GM12874 (cell line): ENCODE data around the gene CCDC177.

ENCODE experiments used
- TF ChIP-seq, protein P1 (sequence below): IDR thresholded peaks from 2 replicates; pipeline ENCODE4 v1.5.1; 2011; ENCODE audit warnings: low read depth, mild to moderate bottlenecking, control low read depth, low read length, moderate library complexity; ENCODE audit not compliant: insufficient read depth

CCDC177 gene

DNA sequence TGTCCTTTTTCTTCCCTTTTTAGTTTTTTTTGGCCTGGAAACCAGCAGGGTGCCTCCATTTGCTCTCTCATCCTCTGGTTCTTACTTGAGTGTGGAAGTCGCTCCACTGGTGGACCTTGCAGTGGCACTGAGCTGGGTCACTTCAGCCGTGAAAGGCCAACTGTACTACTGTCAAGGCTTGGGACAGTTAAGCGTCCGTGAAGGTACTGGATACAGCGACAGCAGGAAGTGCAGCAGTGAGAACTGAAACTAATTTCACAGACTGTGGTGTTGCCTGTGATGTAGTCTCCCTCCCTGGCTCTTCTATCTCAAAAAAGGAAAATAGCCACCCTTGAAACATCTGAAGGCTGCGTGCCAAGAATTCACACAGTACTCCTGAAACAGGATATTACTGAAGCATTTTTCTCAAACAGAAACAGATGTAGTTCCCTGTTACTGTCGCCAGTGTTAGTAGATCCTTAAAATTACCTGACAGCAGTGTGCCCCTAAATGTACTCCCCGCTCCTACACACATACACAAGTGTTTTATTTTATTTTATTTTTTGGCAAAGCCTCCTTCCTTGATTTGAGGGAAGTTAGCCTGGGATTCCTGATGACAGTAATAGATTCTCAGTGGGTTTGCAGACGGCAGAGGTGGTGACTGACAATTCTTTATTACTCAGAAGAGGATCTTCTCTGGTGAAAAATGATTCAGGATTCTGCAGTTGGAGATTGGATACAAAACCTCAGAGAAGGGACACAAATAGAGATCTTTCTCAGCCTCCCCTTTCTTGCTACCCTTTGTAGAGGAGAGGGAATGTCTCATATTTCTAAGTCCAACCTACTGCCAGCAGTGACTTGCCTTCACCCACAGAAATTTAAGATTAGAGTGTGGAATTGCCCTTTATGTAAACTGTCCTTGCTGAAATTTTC lies 41.1 kb upstream of the CCDC177 start:
- TF ChIP-seq, protein P1, sequence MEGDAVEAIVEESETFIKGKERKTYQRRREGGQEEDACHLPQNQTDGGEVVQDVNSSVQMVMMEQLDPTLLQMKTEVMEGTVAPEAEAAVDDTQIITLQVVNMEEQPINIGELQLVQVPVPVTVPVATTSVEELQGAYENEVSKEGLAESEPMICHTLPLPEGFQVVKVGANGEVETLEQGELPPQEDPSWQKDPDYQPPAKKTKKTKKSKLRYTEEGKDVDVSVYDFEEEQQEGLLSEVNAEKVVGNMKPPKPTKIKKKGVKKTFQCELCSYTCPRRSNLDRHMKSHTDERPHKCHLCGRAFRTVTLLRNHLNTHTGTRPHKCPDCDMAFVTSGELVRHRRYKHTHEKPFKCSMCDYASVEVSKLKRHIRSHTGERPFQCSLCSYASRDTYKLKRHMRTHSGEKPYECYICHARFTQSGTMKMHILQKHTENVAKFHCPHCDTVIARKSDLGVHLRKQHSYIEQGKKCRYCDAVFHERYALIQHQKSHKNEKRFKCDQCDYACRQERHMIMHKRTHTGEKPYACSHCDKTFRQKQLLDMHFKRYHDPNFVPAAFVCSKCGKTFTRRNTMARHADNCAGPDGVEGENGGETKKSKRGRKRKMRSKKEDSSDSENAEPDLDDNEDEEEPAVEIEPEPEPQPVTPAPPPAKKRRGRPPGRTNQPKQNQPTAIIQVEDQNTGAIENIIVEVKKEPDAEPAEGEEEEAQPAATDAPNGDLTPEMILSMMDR, result no peak

DNA sequence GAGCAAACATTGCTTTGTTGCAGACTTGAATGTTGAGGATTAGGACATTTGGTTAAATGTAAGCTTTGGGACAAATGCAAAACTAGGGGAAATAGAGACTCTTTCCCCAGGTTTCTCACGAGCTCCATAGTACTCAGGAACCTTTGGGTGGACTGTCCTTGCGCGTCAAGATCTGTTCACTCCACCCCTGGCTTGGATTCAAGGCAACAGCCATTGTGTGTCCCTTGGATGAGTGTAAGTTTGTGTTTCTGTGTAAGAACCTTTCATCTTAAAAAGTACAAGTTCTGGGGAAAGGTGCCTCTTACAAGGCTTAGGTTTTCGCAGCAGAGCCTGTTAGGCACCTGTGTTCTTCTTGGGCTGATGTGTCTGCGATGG lies 40.4 kb upstream of the CCDC177 start:
- TF ChIP-seq, protein P1, result no peak

DNA sequence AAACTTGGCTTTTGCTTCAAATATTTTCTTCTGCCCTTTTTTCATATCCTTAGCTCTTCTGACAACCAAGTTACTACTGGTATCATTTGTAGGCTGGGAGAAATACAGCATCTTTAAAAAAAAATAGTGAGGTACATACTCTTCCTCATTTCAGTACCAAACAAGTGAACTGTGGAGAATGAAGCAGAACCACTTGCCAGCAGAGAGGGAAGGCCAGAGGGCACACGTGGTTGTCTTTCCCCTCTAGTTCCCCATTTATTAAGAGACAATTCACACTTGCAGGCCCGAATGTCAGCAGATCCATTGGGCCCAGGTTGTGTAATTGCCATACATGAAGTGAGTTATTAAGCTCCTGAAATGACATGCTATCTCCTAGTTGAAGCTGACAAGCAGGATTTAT lies 39.9 kb upstream of the CCDC177 start:
- TF ChIP-seq, protein P1, result no peak

DNA sequence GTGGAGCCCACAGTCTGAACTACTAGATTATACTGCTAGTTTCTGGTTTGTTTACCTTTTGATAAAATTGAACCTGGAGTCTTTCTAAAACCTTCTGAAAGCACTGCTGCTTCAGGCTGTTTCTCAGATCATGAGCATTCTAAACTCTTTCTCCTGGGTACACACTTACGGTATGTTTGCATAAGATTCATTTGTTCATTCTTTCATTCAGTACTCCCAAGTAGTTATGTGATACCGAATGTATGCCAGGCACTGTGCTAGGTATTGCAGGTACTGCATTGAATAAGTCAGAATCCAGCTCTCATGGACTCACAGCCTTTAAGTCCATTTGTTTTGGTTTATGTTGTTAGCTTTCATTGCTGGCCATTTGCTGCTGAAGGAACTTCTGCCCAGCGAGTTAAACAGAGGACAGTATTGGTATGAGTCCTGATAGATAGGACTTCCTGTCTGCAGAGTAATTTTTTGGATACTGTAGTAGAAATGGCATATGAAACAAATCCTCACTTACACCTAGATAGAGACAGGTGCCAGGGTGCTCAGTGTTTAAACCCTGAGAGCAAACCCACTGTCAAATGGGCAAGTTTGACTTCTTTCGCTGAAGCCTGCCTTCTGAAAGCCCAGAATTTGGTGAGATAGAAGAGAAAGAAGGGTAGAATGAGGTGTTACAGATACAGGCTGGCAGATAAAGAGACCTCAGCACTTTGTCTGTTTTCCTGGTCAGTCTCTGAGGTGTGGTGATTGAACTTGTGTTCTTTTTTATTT lies 38.8 kb upstream of the CCDC177 start:
- TF ChIP-seq, protein P1, result no peak

DNA sequence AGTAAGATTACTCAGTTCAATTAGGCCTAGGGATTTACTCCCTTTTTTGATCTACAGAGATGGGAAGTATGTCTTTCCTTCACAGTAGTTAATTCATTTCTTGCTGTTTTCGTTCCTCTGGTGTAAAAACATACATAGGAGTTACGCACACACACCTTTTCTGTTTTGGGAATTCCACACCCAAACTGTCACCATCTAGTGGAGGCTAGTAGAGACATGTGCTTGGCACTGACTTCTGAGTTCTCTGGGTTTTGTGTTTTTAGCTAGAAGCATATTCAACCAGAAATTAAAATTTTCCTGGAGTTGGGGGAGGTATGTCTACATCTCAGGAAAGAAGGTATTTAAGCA lies 38.1 kb upstream of the CCDC177 start:
- TF ChIP-seq, protein P1, result no peak

DNA sequence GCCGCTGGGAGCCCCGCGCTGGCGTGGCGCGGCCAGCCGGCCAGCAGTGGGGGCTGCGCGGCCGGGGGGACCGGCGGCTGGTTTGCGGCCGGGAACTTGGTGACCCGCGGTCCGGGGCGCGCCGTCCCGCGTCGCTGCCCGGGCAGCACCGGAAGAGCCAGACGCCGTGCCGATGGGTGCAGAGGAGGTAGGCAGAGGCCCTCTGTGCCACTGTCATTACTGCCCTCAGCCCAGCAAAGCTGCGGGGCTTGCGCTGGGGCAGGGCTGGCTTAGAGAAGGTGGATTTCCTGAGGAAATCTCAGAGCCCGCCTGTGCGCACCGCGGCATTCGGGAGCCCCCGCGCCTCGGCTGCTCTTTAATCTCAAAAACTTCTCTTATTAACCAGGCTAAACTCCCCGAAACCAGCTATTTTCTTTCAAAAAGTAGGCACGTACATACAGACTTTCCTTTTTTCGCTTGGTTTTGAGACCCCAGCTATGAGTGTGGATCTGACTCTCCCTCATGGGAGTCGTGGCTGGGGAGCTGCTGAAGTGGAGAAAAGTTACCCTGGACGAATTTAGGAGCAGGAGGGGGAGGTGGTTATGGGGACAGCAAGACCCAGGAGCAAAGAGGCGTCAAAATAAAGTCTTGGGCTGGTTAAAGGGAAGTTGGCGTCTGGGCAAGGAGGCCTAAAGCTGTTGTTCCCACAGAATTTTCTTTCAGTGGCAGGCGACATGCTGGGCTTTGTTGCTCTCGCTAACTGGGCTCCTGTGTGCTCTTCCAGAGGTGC lies 37.5 kb upstream of the CCDC177 start:
- TF ChIP-seq, protein P1, result no peak

DNA sequence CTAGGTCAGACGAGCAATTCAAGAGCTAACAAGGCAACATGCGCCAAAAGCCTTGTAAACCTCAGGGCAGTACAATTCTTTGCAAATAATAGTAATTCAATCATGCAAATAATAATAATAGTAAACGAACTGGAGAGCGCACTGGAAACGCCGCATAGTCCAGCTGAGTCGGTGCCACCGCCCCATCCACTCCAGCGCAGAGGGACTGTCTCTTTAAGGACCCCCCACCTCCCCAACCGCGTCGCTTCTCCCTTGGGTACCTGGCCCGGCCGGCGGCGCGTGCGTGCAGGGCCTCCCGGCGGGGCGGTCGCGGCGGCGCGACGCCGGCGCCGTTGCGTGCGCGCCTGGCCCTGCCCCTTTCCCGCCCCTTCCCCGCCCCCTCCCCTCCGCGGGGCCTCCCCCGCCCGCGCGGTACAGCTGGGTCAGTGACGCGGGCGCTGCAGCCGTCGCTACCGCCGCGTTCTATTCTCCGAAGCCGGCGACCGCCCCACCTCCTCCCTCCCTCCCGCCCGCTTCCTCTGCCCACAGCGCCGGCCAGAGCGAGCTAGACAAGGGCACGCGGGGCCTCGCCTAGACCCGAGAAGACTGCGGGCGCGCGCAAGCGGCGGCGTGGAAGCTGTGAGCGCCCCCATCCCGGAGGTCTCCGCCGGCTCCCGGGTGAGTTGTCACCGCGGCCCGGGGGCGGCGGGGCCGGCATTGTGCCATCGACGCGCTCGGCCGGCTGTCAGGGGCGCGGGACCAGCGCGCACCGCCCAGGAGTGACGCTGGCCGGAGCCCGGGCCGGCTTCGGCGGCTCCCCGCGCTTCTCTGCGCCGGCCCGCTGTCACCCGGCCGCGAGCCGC lies 36.7 kb upstream of the CCDC177 start, which contains the start of gene SUSD6:
Gene SUSD6, plus strand, starts transcription at position 425 of the 842 bp plus-strand sequence. CDS start 46,997 bp downstream, outside the sequence.
- TF ChIP-seq, protein P1, result no peak
